H9 (cell line): ENCODE measurements around the gene ALKBH5. TPM values are rescaled to one million over a fixed set of nuclear protein-coding genes. Genes with fewer than 3 reads are reported as not detected.

Experiments used
- DNase-seq: peaks from one replicate; pipeline ENCODE4 v3.0.0-alpha.2; 2017
- H2AFZ ChIP-seq: one replicate; pipeline ENCODE4 v1.6.1; 2013; ENCODE audit warnings: mild to moderate bottlenecking, low read length, control low read depth, moderate library complexity
- H2AK5ac ChIP-seq: 2 replicates; pipeline ENCODE4 v1.6.1; 2013; ENCODE audit warnings: low read length, control low read depth, mixed read lengths; ENCODE audit not compliant: insufficient read length
- H2BK120ac ChIP-seq: one replicate; pipeline ENCODE4 v1.6.1; 2013; ENCODE audit warnings: low read depth, mild to moderate bottlenecking, low read length, control low read depth, inconsistent platforms; ENCODE audit not compliant: poor library complexity, severe bottlenecking
- H2BK12ac ChIP-seq: 2 replicates; pipeline ENCODE4 v1.6.1; 2013; ENCODE audit warnings: low read length, control low read depth, mixed read lengths, low read depth; ENCODE audit not compliant: insufficient read length
- H2BK15ac ChIP-seq: 2 replicates; pipeline ENCODE4 v1.6.1; 2013; ENCODE audit warnings: low read depth, low read length, control low read depth
- H2BK20ac ChIP-seq: one replicate; pipeline ENCODE4 v1.6.1; 2013; ENCODE audit warnings: low read depth, mild to moderate bottlenecking, low read length, control low read depth, inconsistent platforms; ENCODE audit not compliant: poor library complexity, severe bottlenecking
- H2BK5ac ChIP-seq: 2 replicates; pipeline ENCODE4 v1.6.1; 2013; ENCODE audit warnings: low read length, control low read depth, mixed read lengths; ENCODE audit not compliant: insufficient read length
- H3K14ac ChIP-seq: 2 replicates; pipeline ENCODE4 v1.6.1; 2013; ENCODE audit warnings: low read length, control low read depth; ENCODE audit not compliant: insufficient read depth
- H3K18ac ChIP-seq: 2 replicates; pipeline ENCODE4 v1.6.1; 2013; ENCODE audit warnings: low read depth, mild to moderate bottlenecking, mixed read lengths, low read length, control low read depth; ENCODE audit not compliant: insufficient read length
- H3K23ac ChIP-seq: 2 replicates; pipeline ENCODE4 v1.6.1; 2013; ENCODE audit warnings: low read length, control low read depth, mixed read lengths, low read depth; ENCODE audit not compliant: insufficient read length
- H3K23me2 ChIP-seq: 2 replicates; pipeline ENCODE4 v1.6.1; 2013; ENCODE audit warnings: low read depth, mild to moderate bottlenecking, mixed read lengths, low read length, control low read depth; ENCODE audit not compliant: insufficient read length, poor library complexity, severe bottlenecking
- H3K27ac ChIP-seq: 2 replicates; pipeline ENCODE4 v1.5.1; 2013; ENCODE audit warnings: low read length, control low read depth, mixed read lengths, low read depth; ENCODE audit not compliant: insufficient read length
- H3K27me3 ChIP-seq: 2 replicates; pipeline ENCODE4 v1.6.1; 2013; ENCODE audit warnings: low read length, control low read depth, inconsistent platforms; ENCODE audit not compliant: insufficient read depth
- H3K4ac ChIP-seq: 2 replicates; pipeline ENCODE4 v1.6.1; 2013; ENCODE audit warnings: low read depth, mild to moderate bottlenecking, control low read depth, inconsistent platforms, low read length, moderate library complexity
- H3K4me1 ChIP-seq: 2 replicates; pipeline ENCODE4 v1.6.1; 2013; ENCODE audit warnings: low read length, control low read depth, inconsistent platforms; ENCODE audit not compliant: insufficient read depth
- H3K4me2 ChIP-seq: 2 replicates; pipeline ENCODE4 v1.6.1; 2013; ENCODE audit warnings: low read length, control low read depth, mixed read lengths; ENCODE audit not compliant: insufficient read length, insufficient read depth
- H3K56ac ChIP-seq: 2 replicates; pipeline ENCODE4 v1.6.1; 2013; ENCODE audit warnings: low read depth, mild to moderate bottlenecking, mixed read lengths, low read length, control low read depth; ENCODE audit not compliant: insufficient read length
- H3K79me1 ChIP-seq: 2 replicates; pipeline ENCODE4 v1.6.1; 2013; ENCODE audit warnings: low read depth, mild to moderate bottlenecking, moderate library complexity, low read length, control low read depth, inconsistent platforms; ENCODE audit not compliant: insufficient read depth, poor library complexity, severe bottlenecking
- H3K79me2 ChIP-seq: 2 replicates; pipeline ENCODE4 v1.6.1; 2013; ENCODE audit warnings: low read length, control low read depth, inconsistent platforms; ENCODE audit not compliant: insufficient read depth
- H3K9ac ChIP-seq: 2 replicates; pipeline ENCODE4 v1.6.1; 2013; ENCODE audit warnings: low read length, control low read depth, mixed read lengths; ENCODE audit not compliant: insufficient read length; ENCODE audit errors: extremely low read depth
- H3K9me3 ChIP-seq: one replicate; pipeline ENCODE4 v1.6.1; 2013; ENCODE audit warnings: low read depth, low read length, inconsistent platforms; ENCODE audit not compliant: control insufficient read depth
- H3T11ph ChIP-seq: one replicate; pipeline ENCODE4 v1.6.1; 2013; ENCODE audit warnings: mild to moderate bottlenecking, low read length, control low read depth, inconsistent platforms
- H4K20me1 ChIP-seq: one replicate; pipeline ENCODE4 v1.6.1; 2013; ENCODE audit not compliant: control insufficient read depth, insufficient read length, insufficient read depth
- H4K5ac ChIP-seq: 2 replicates; pipeline ENCODE4 v1.6.1; 2013; ENCODE audit warnings: low read depth, mild to moderate bottlenecking, mixed read lengths, low read length, control low read depth; ENCODE audit not compliant: insufficient read length
- H4K8ac ChIP-seq: replicated peaks from 2 replicates; pipeline ENCODE4 v1.6.1; 2013; ENCODE audit warnings: low read length, control low read depth, mixed read lengths, low read depth; ENCODE audit not compliant: insufficient read length
- H4K91ac ChIP-seq: 2 replicates; pipeline ENCODE4 v1.6.1; 2013; ENCODE audit warnings: low read depth, mild to moderate bottlenecking, moderate library complexity, mixed read lengths, low read length, control low read depth; ENCODE audit not compliant: insufficient read length
- H3K27ac Mint-ChIP-seq, 3 experiments: 2 replicates in 2 of 3; 3 replicates in 1 of 3; pipeline ENCODE4 v1.8.0; 2020 to 2021; ENCODE audit warnings: mixed read lengths in 3 of 3, mild to moderate bottlenecking in 1 of 3, moderate library complexity in 1 of 3
- H3K27me3 Mint-ChIP-seq: 2 replicates; pipeline ENCODE4 v1.8.0; 2021; ENCODE audit warnings: low read depth, mild to moderate bottlenecking, moderate library complexity, mixed read lengths
- H3K36me3 Mint-ChIP-seq, 3 experiments: 2 replicates in 2 of 3; 3 replicates in 1 of 3; pipeline ENCODE4 v1.8.0; 2020 to 2021; ENCODE audit warnings: low read depth in 3 of 3, mixed read lengths in 3 of 3; ENCODE audit not compliant: insufficient read depth in 1 of 3
- H3K4me1 Mint-ChIP-seq, 2 experiments: 2 replicates each; pipeline ENCODE4 v1.8.0; 2020; ENCODE audit warnings: mixed read lengths in 2 of 2
- H3K4me3 Mint-ChIP-seq, 2 experiments: 2 replicates in 1 of 2; 3 replicates in 1 of 2; pipeline ENCODE4 v1.8.0; 2020 to 2021; ENCODE audit warnings: mild to moderate bottlenecking in 2 of 2, mixed read lengths in 2 of 2, moderate library complexity in 1 of 2
- H3K9me3 Mint-ChIP-seq, 2 experiments: 2 replicates in 1 of 2; 3 replicates in 1 of 2; pipeline ENCODE4 v1.8.0; 2020; ENCODE audit warnings: mild to moderate bottlenecking in 2 of 2, mixed read lengths in 2 of 2, moderate library complexity in 1 of 2
- CTCF ChIP-seq: fragments of 200-600 bp; sonication (generic); conservative IDR thresholded peaks from 3 replicates; pipeline ENCODE4 v1.8.0; 2021; ENCODE audit warnings: antibody characterized with exemption, mild to moderate bottlenecking
- WGBS: extraction: QIAGEN DNeasy Blood & Tissue Kit; methylation state at CpG from one replicate; pipeline ENCODE4 v1.1.7; 2013; ENCODE audit warnings: missing lambda C conversion rate, low lambda C conversion rate, mixed read lengths; ENCODE audit not compliant: insufficient read length; ENCODE audit errors: extremely low coverage; 5-methylcytosine and 5-hydroxymethylcytosine counted together
- total RNA-seq: library from RNA; stranded (reverse); gene quantifications from 2 replicates; pipeline ENCODE4 v1.2.1, GENCODE V29; 2021

The ALKBH5 gene
- total RNA-seq, 1 experiment from 2014 or later = 89.8 TPM

- Histone ChIP-seq H2BK20ac (no peak overlapping the region), H2BK15ac (no peak overlapping the region), H3K23ac (no peak overlapping the region), H3K4ac (no peak overlapping the region), H2AK5ac (no peak overlapping the region), H4K5ac (no peak overlapping the region), H3K4me2 (no peak overlapping the region), H2BK12ac (no peak overlapping the region), H3K23me2 (no peaks in the 10 kb centered on the region), H3K9ac (no peak overlapping the region), H3K18ac (no peak overlapping the region), H3K4me1 (no peaks in the 10 kb centered on the region), H4K8ac (no peak overlapping the region), H3K27me3 (no peaks in the 10 kb centered on the region), H4K91ac (no peak overlapping the region), H3K79me1 (no peaks in the 10 kb centered on the region), H3T11ph (no peak overlapping the region), H2AFZ (no peak overlapping the region), H3K79me2 (no peaks in the 10 kb centered on the region), H2BK120ac (no peak overlapping the region), H3K56ac (no peak overlapping the region), H3K9me3 (no peaks in the 10 kb centered on the region), H3K14ac (no peak overlapping the region), H4K20me1 (peaks cover 3% of the 10 kb centered on the region), H2BK5ac (no peak overlapping the region), H3K27ac (no peak overlapping the region)
- Mint-ChIP-seq H3K27ac (peak overlapping the region in 1 of 3 experiments; percentile 44; a peak in 1 of 7 replicates), H3K4me3 (no peak overlapping the region), H3K4me1 (peaks cover 0 to 8% of the 10 kb centered on the region in 2 experiments; a peak in 1 of 4 replicates), H3K9me3 (no peaks in the 10 kb centered on the region), H3K36me3 (peaks cover 20 to 77% (median 67%) of the 10 kb centered on the region in 3 experiments), H3K27me3 (no peaks in the 10 kb centered on the region)
- WGBS = no CpG with 5 or more reads among the region's 28 CpGs
- TF ChIP-seq CTCF = peak; percentile 25; the same call in 1 of the 3 replicates
- DNase-seq = peak; percentile 65
Observed at GRCh38 chr17:18241229-18241871, 57.7 kb downstream of the ALKBH5 start.
